Cardiac muscle cell (in vitro differentiated cells and primary cell): ENCODE measurements around the gene DMAP1. TPM values are rescaled to one million over a fixed set of nuclear protein-coding genes. Genes with fewer than 3 reads are reported as not detected.
A peak's percentile ranks its signal among the peaks of the same experiment; 100 is the strongest.

ENCODE experiments used
- DNase-seq, 2 donors: peaks; one replicate each; pipeline versions ENCODE4 v3.0.0 to v3.0.0-alpha.2; 2010 to 2017; ENCODE audit warnings: low read depth in 1 of 2, low spot score in 1 of 2
- H3K27ac ChIP-seq: fragments of 200-600 bp; sonication (generic); 2 replicates; pipeline ENCODE4 v1.5.1; 2016
- H3K27me3 ChIP-seq: fragments of 200-600 bp; sonication (generic); 2 replicates; pipeline ENCODE4 v1.6.0; 2016; ENCODE audit warnings: control low read depth
- H3K36me3 ChIP-seq: fragments of 200-600 bp; sonication (generic); 2 replicates; pipeline ENCODE4 v1.5.1; 2016; ENCODE audit warnings: control low read depth
- H3K4me1 ChIP-seq: fragments of 200-600 bp; sonication (generic); 2 replicates; pipeline ENCODE4 v1.8.1; 2017; ENCODE audit warnings: low read depth, mild to moderate bottlenecking, mixed run types
- H3K4me3 ChIP-seq: fragments of 200-600 bp; sonication (generic); 2 replicates; pipeline ENCODE4 v1.5.1; 2016; ENCODE audit warnings: mild to moderate bottlenecking
- H3K9me3 ChIP-seq: fragments of 200-600 bp; sonication (generic); 2 replicates; pipeline ENCODE4 v1.5.1; 2017; ENCODE audit warnings: low read depth, mild to moderate bottlenecking, control low read depth
- CTCF ChIP-seq: IDR thresholded peaks from 2 replicates; pipeline ENCODE4 v1.5.1; 2012; ENCODE audit warnings: low read depth, mild to moderate bottlenecking, low read length
- polyA plus RNA-seq: library from polyadenylated mRNA; unstranded; fragments of >200 nt; fragmentation: Nextera tagmentation; extraction: Ambion mirVana; gene quantifications from 2 replicates; pipeline ENCODE4 v1.2.1, GENCODE V29; 2016
- total RNA-seq: library from RNA; depleted of rRNA; stranded (reverse); fragments of >200 nt; gene quantifications from 2 replicates; pipeline ENCODE4 v1.2.3, GENCODE V29; 2016

The DMAP1 gene
- total and polyA plus RNA-seq, 2 experiments from 2014 or later, result 77.5 to 93.3 TPM

- Histone ChIP-seq H3K27me3 (no peaks in the 10 kb centered on the region), H3K9me3 (no peaks in the 10 kb centered on the region), H3K27ac (peak overlapping the region; percentile 85), H3K36me3 (no peaks in the 10 kb centered on the region), H3K4me1 (peaks cover 58% of the 10 kb centered on the region), H3K4me3 (no peak overlapping the region)
- no peak for TF ChIP-seq CTCF
- DNase-seq, result no peak
Observed at GRCh38 chr1:44238660-44239059, 25.4 kb downstream of the DMAP1 start.

- peak; percentile 46 to 71 for DNase-seq
Observed at GRCh38 chr1:44239331-44239960, 26.2 kb downstream of the DMAP1 start.

GRCh38 chr1:44239961-44240371 lies 26.7 kb downstream of the DMAP1 start:
- Histone ChIP-seq H3K27me3 (no peaks in the 10 kb centered on the region), H3K36me3 (no peaks in the 10 kb centered on the region), H3K4me3 (no peak overlapping the region), H3K4me1 (peaks cover 61% of the 10 kb centered on the region), H3K27ac (peak overlapping the region; percentile 85), H3K9me3 (no peaks in the 10 kb centered on the region)
- DNase-seq, result peak in 1 of 2 donors; percentile 33
- no peak for TF ChIP-seq CTCF

More at GRCh38 chr1:44239331-44239960, 26.2 kb downstream of the DMAP1 start:
- H3K9me3 ChIP-seq, result no peaks in the 10 kb centered on the region
- no peaks in the 10 kb centered on the region for H3K36me3 ChIP-seq
- H3K27ac ChIP-seq, result peak overlapping the region; percentile 85
- peak; percentile 33 for TF ChIP-seq CTCF
- H3K27me3 ChIP-seq, result no peaks in the 10 kb centered on the region
- no peak overlapping the region for H3K4me3 ChIP-seq
- peaks cover 58% of the 10 kb centered on the region for H3K4me1 ChIP-seq

GRCh38 chr1:44240802-44241671 lies 27.8 kb downstream of the DMAP1 start:
- Histone ChIP-seq H3K27me3 (no peaks in the 10 kb centered on the region), H3K4me3 (no peak overlapping the region), H3K4me1 (peaks cover 69% of the 10 kb centered on the region), H3K27ac (peak overlapping the region; percentile 85), H3K36me3 (no peaks in the 10 kb centered on the region), H3K9me3 (no peaks in the 10 kb centered on the region)
- DNase-seq, result peak in 1 of 2 donors; percentile 43
- no peak for TF ChIP-seq CTCF

- DNase-seq, result no peak
- H3K4me1 ChIP-seq, result peaks cover 69% of the 10 kb centered on the region
- no peak for TF ChIP-seq CTCF
- H3K36me3 ChIP-seq, result no peaks in the 10 kb centered on the region
- no peak overlapping the region for H3K4me3 ChIP-seq
- peak overlapping the region; percentile 85 for H3K27ac ChIP-seq
- H3K9me3 ChIP-seq, result no peaks in the 10 kb centered on the region
- no peaks in the 10 kb centered on the region for H3K27me3 ChIP-seq
Observed at GRCh38 chr1:44242746-44243145, 29.5 kb downstream of the DMAP1 start.
